H1 (cell line): ENCODE measurements around the gene SMARCA2. TPM values are rescaled to one million over a fixed set of nuclear protein-coding genes. Genes with fewer than 3 reads are reported as not detected.

ENCODE experiments used
- GABPA ChIP-seq: IDR thresholded peaks from 2 replicates; pipeline ENCODE4 v1.6.1; 2011; ENCODE audit warnings: mild to moderate bottlenecking, low read length, moderate library complexity, borderline replicate concordance; ENCODE audit not compliant: insufficient read depth
- JUN ChIP-seq: IDR thresholded peaks from 2 replicates; pipeline ENCODE4 v1.6.1; 2011; ENCODE audit warnings: low read depth, mild to moderate bottlenecking, improper control_type of control experiment, low read length
- KDM4A ChIP-seq: IDR thresholded peaks from one replicate; pipeline ENCODE4 v1.7.1; 2012; ENCODE audit warnings: low read depth, mild to moderate bottlenecking, moderate library complexity, low read length, inconsistent platforms; ENCODE audit not compliant: severe bottlenecking
- NRF1 ChIP-seq: IDR thresholded peaks from 2 replicates; pipeline ENCODE4 v1.6.1; 2011; ENCODE audit warnings: mild to moderate bottlenecking, low read depth, low read length, improper control_type of control experiment
- POU5F1 ChIP-seq: IDR thresholded peaks from 2 replicates; pipeline ENCODE4 v1.6.1; 2011; ENCODE audit warnings: low read depth, mild to moderate bottlenecking, low read length, moderate library complexity
- RNF2 ChIP-seq: fragments of 200-900, 300-1000 bp; sonication (generic); IDR thresholded peaks from 2 replicates; pipeline ENCODE4 v1.7.1; 2016; ENCODE audit warnings: borderline replicate concordance, low read depth, mild to moderate bottlenecking, antibody characterized with exemption, low read length; ENCODE audit not compliant: poor library complexity, severe bottlenecking; ENCODE audit errors: missing control alignments
- RXRA ChIP-seq: IDR thresholded peaks from 2 replicates; pipeline ENCODE4 v1.6.1; 2011; ENCODE audit warnings: low read depth, mild to moderate bottlenecking, low read length, moderate library complexity; ENCODE audit not compliant: insufficient read depth
- TBP ChIP-seq: IDR thresholded peaks from 2 replicates; pipeline ENCODE4 v1.6.1; 2011; ENCODE audit warnings: low read depth, low read length, improper control_type of control experiment
- polyA plus RNA-seq, 7 experiments: library from polyadenylated mRNA; depleted of rRNA in 3 of 7; stranded (reverse) in 5 of 7; unstranded in 2 of 7; fragments of >200 nt in 5 of 7; fragments of 200-250 nt in 2 of 7; gene quantifications; 1 replicate in 5 of 7; 2 replicates in 1 of 7; 4 replicates in 1 of 7; pipeline versions ENCODE4 v1.2.1 to v1.2.3, GENCODE V29; 2011 to 2013; ENCODE audit warnings: missing spikeins in 2 of 7, mixed read lengths in 2 of 7
- total RNA-seq: library from RNA; stranded (reverse); fragmentation: NEBNext Ultra II Directional; extraction: Animal tissue kit (Norgen Biotek cat#: 25700); gene quantifications from 2 replicates; pipeline ENCODE4 v1.2.1, GENCODE V29; 2021
- TF ChIP-seq, protein P1 (sequence below): fragments of 300-600 bp; sonication (generic); IDR thresholded peaks from 2 replicates; pipeline ENCODE4 v1.7.1; 2012; ENCODE audit warnings: low read length, moderate library complexity, mild to moderate bottlenecking, inconsistent platforms; ENCODE audit not compliant: insufficient replicate concordance
- TF ChIP-seq, protein P2 (sequence below): IDR thresholded peaks from 2 replicates; pipeline ENCODE4 v1.6.1; 2011; ENCODE audit warnings: low read length, improper control_type of control experiment

SMARCA2 gene
- total and polyA plus RNA-seq, 2 of the 8 experiments (the other 6 are each of a cell fraction or from before 2014, with no cell fraction given): 6.3 to 21.7 TPM

DNA sequence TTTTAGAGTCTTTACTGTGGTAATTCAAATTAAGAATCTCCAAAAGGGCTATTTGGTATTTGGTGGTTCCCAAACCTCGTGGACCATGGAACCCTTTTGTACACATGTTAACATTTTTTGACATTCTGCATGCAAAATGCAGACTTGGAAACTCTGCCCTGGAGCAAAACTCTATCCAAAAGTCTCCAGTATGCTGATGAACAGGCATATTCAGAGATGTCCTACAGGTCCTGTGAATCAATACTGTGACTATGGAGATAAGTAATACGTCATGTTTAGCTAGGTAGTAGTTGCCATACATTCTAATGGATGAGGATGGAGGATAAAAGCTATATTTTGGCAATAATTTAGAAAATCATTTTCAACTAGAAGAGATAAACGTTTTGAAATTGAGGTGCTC lies 218.1 kb downstream of the SMARCA2 start (continued):
- TF ChIP-seq, protein P1, sequence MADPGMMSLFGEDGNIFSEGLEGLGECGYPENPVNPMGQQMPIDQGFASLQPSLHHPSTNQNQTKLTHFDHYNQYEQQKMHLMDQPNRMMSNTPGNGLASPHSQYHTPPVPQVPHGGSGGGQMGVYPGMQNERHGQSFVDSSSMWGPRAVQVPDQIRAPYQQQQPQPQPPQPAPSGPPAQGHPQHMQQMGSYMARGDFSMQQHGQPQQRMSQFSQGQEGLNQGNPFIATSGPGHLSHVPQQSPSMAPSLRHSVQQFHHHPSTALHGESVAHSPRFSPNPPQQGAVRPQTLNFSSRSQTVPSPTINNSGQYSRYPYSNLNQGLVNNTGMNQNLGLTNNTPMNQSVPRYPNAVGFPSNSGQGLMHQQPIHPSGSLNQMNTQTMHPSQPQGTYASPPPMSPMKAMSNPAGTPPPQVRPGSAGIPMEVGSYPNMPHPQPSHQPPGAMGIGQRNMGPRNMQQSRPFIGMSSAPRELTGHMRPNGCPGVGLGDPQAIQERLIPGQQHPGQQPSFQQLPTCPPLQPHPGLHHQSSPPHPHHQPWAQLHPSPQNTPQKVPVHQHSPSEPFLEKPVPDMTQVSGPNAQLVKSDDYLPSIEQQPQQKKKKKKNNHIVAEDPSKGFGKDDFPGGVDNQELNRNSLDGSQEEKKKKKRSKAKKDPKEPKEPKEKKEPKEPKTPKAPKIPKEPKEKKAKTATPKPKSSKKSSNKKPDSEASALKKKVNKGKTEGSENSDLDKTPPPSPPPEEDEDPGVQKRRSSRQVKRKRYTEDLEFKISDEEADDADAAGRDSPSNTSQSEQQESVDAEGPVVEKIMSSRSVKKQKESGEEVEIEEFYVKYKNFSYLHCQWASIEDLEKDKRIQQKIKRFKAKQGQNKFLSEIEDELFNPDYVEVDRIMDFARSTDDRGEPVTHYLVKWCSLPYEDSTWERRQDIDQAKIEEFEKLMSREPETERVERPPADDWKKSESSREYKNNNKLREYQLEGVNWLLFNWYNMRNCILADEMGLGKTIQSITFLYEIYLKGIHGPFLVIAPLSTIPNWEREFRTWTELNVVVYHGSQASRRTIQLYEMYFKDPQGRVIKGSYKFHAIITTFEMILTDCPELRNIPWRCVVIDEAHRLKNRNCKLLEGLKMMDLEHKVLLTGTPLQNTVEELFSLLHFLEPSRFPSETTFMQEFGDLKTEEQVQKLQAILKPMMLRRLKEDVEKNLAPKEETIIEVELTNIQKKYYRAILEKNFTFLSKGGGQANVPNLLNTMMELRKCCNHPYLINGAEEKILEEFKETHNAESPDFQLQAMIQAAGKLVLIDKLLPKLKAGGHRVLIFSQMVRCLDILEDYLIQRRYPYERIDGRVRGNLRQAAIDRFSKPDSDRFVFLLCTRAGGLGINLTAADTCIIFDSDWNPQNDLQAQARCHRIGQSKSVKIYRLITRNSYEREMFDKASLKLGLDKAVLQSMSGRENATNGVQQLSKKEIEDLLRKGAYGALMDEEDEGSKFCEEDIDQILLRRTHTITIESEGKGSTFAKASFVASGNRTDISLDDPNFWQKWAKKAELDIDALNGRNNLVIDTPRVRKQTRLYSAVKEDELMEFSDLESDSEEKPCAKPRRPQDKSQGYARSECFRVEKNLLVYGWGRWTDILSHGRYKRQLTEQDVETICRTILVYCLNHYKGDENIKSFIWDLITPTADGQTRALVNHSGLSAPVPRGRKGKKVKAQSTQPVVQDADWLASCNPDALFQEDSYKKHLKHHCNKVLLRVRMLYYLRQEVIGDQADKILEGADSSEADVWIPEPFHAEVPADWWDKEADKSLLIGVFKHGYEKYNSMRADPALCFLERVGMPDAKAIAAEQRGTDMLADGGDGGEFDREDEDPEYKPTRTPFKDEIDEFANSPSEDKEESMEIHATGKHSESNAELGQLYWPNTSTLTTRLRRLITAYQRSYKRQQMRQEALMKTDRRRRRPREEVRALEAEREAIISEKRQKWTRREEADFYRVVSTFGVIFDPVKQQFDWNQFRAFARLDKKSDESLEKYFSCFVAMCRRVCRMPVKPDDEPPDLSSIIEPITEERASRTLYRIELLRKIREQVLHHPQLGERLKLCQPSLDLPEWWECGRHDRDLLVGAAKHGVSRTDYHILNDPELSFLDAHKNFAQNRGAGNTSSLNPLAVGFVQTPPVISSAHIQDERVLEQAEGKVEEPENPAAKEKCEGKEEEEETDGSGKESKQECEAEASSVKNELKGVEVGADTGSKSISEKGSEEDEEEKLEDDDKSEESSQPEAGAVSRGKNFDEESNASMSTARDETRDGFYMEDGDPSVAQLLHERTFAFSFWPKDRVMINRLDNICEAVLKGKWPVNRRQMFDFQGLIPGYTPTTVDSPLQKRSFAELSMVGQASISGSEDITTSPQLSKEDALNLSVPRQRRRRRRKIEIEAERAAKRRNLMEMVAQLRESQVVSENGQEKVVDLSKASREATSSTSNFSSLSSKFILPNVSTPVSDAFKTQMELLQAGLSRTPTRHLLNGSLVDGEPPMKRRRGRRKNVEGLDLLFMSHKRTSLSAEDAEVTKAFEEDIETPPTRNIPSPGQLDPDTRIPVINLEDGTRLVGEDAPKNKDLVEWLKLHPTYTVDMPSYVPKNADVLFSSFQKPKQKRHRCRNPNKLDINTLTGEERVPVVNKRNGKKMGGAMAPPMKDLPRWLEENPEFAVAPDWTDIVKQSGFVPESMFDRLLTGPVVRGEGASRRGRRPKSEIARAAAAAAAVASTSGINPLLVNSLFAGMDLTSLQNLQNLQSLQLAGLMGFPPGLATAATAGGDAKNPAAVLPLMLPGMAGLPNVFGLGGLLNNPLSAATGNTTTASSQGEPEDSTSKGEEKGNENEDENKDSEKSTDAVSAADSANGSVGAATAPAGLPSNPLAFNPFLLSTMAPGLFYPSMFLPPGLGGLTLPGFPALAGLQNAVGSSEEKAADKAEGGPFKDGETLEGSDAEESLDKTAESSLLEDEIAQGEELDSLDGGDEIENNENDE: no peak
- TF ChIP-seq JUN (no peak), NRF1 (no peak), POU5F1 (no peak), KDM4A (no peak), GABPA (no peak), TBP (no peak), RNF2 (no peak), RXRA (no peak)
- TF ChIP-seq, protein P2, sequence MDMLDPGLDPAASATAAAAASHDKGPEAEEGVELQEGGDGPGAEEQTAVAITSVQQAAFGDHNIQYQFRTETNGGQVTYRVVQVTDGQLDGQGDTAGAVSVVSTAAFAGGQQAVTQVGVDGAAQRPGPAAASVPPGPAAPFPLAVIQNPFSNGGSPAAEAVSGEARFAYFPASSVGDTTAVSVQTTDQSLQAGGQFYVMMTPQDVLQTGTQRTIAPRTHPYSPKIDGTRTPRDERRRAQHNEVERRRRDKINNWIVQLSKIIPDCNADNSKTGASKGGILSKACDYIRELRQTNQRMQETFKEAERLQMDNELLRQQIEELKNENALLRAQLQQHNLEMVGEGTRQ: no peak
